CD4-positive, alpha-beta T cell (primary cell): ENCODE data around the gene MALAT1. TPM values are rescaled to one million over a fixed set of nuclear protein-coding genes. Genes with fewer than 3 reads are reported as not detected.

Source experiments
- ATAC-seq: fragments of 200-7000 bp; cut with Tn5 transposase; one replicate; pipeline ENCODE4 v1.10.0; 2022; ENCODE audit warnings: mild to moderate bottlenecking; ENCODE audit not compliant: poor library complexity
- CTCF ChIA-PET: fragments of 350-600 bp; sonication (Branson Sonifier 250); formaldehyde crosslinking; loops from one replicate; lab custom pipeline; 2021; ENCODE audit warnings: antibody characterized with exemption, inconsistent platforms; lab: Charles Lee
- POLR2A ChIA-PET: fragments of 350-600 bp; sonication (Branson Sonifier 250); formaldehyde crosslinking; loops from one replicate; lab custom pipeline; 2021; ENCODE audit warnings: antibody characterized with exemption, inconsistent platforms; lab: Charles Lee
- DNase-seq, 14 experiments: peaks; one replicate each; pipeline ENCODE4 v3.0.0-alpha.2; 2013 to 2020; ENCODE audit warnings: mixed read lengths in 2 of 14
- H3K27ac ChIP-seq, 2 donors: one replicate each; pipeline versions ENCODE4 v1.5.1 to v1.7.0; 2013; ENCODE audit warnings: low read length in 2 of 2, low read depth in 1 of 2, mild to moderate bottlenecking in 1 of 2
- H3K27me3 ChIP-seq, 2 experiments: 1 replicate in 1 of 2; 2 replicates in 1 of 2; pipeline versions ENCODE4 v1.6.1 to v1.7.0; 2013; ENCODE audit warnings: low read length in 2 of 2, control low read depth in 1 of 2, mild to moderate bottlenecking in 1 of 2, moderate library complexity in 1 of 2; ENCODE audit not compliant: insufficient read depth in 2 of 2, control insufficient read depth in 1 of 2
- H3K36me3 ChIP-seq: one replicate; pipeline ENCODE4 v1.6.1; 2013; ENCODE audit warnings: low read length, control low read depth; ENCODE audit not compliant: insufficient read depth
- H3K4me1 ChIP-seq: one replicate; pipeline ENCODE4 v1.6.1; 2013; ENCODE audit warnings: low read length, control low read depth; ENCODE audit not compliant: insufficient read depth
- H3K4me3 ChIP-seq: one replicate; pipeline ENCODE4 v1.5.1; 2013; ENCODE audit warnings: mild to moderate bottlenecking, low read length, moderate library complexity
- H3K9me3 ChIP-seq, 2 experiments: 1 replicate in 1 of 2; 2 replicates in 1 of 2; pipeline versions ENCODE4 v1.6.1 to v1.7.0; 2013; ENCODE audit warnings: low read length in 2 of 2, mild to moderate bottlenecking in 2 of 2, control low read depth in 1 of 2, moderate library complexity in 1 of 2; ENCODE audit not compliant: control insufficient read depth in 1 of 2, insufficient read depth in 1 of 2
- H3K27ac Mint-ChIP-seq: one replicate; pipeline ENCODE4 v1.8.0; 2020; ENCODE audit warnings: mixed read lengths
- H3K27me3 Mint-ChIP-seq: one replicate; pipeline ENCODE4 v1.8.0; 2021; ENCODE audit warnings: mixed read lengths
- H3K36me3 Mint-ChIP-seq: one replicate; pipeline ENCODE4 v1.8.0; 2021; ENCODE audit warnings: low read depth, mixed read lengths
- H3K4me1 Mint-ChIP-seq: one replicate; pipeline ENCODE4 v1.8.0; 2021; ENCODE audit warnings: low read depth, mixed read lengths
- H3K4me3 Mint-ChIP-seq: one replicate; pipeline ENCODE4 v1.8.0; 2020; ENCODE audit warnings: mild to moderate bottlenecking, mixed read lengths
- H3K9me3 Mint-ChIP-seq: one replicate; pipeline ENCODE4 v1.8.0; 2020; ENCODE audit warnings: mixed read lengths
- CTCF ChIP-seq: fragments of 200-600 bp; IDR thresholded peaks from one replicate; pipeline ENCODE4 v1.8.0; 2022; ENCODE audit warnings: antibody characterized with exemption, mild to moderate bottlenecking
- intact Hi-C, 2 experiments: fragments of 100-400 bp; cut with DNase I in 1 of 2; cut with micrococcal nuclease in 1 of 2; formaldehyde crosslinking; loops; one replicate each; pipeline versions ENCODE4 v1.15.1 to v1.9.0; 2023 to 2025; cut with DNase I, micrococcal nuclease
- total RNA-seq, 174 experiments: library from RNA in 2 of 174; stranded (reverse) in 2 of 174; gene quantifications; one replicate each; pipeline ENCODE4 v1.2.3 and lab custom pipeline; 2021 to 2026

MALAT1 gene
- total RNA-seq, 2 experiments from 2014 or later = 31,509 to 32,316 TPM

- Histone ChIP-seq H3K36me3 (peaks cover 25% of the 10 kb centered on the region), H3K4me1 (peaks cover 88% of the 10 kb centered on the region), H3K27me3 (no peaks in the 10 kb centered on the region), H3K27ac (no peak overlapping the region), H3K4me3 (no peak overlapping the region), H3K9me3 (no peaks in the 10 kb centered on the region)
- no peaks in the 10 kb centered on the region for H3K9me3 Mint-ChIP-seq
- peaks cover 54% of the 10 kb centered on the region for H3K36me3 Mint-ChIP-seq
- peak; percentile 37 for ATAC-seq
- ChIA-PET CTCF (interaction anchor here (0.5 to 2.4 kb wide), 10 partner anchors 11 to 127 kb away, joined by 3 to 35 read pairs (median 7); partner anchors contain the start of genes FAM89B and SCYL1), POLR2A (interaction anchor here (0.8 to 4.3 kb wide), 12 partner anchors 10 to 198 kb away, joined by 3 to 41 read pairs (median 5); partner anchors contain the start of genes EHBP1L1, FAM89B, MALAT1 and PCNX3)
- peak; percentile 78 for TF ChIP-seq CTCF
- H3K27ac Mint-ChIP-seq = peak overlapping the region; percentile 82
- intact Hi-C loops = loop anchor here (1.0 to 2.0 kb wide), 3 partner anchors 10 to 17 kb away; no protein-coding TSS in a partner anchor
- peaks cover 83% of the 10 kb centered on the region for H3K4me1 Mint-ChIP-seq
- DNase-seq = peak; percentile 49 to 83 (median 64)
- H3K4me3 Mint-ChIP-seq = peak overlapping the region; percentile 71
- H3K27me3 Mint-ChIP-seq = no peaks in the 10 kb centered on the region
These were observed 52.9 kb downstream of the MALAT1 start for GRCh38 chr11:65551572-65552387.

- peak overlapping the region in 1 of 2 donors; percentile 72 for H3K27ac ChIP-seq
- peaks cover 25% of the 10 kb centered on the region for H3K36me3 ChIP-seq
- Mint-ChIP-seq H3K36me3 (peaks cover 57% of the 10 kb centered on the region), H3K4me3 (peak overlapping the region; percentile 71), H3K27me3 (no peaks in the 10 kb centered on the region), H3K27ac (peak overlapping the region; percentile 82), H3K4me1 (peaks cover 84% of the 10 kb centered on the region), H3K9me3 (no peaks in the 10 kb centered on the region)
- H3K4me3 ChIP-seq = no peak overlapping the region
- DNase-seq (no peak), ATAC-seq (no peak)
- intact Hi-C loops = loop anchor here (1.0 to 2.0 kb wide), 3 partner anchors 11 to 16 kb away; no protein-coding TSS in a partner anchor
- no peaks in the 10 kb centered on the region for H3K9me3 ChIP-seq
- TF ChIP-seq CTCF = no peak
- POLR2A ChIA-PET = interaction anchor here (0.7 to 4.3 kb wide), 14 partner anchors 11 to 198 kb away, joined by 3 to 41 read pairs (median 4); partner anchors contain the start of genes EHBP1L1, FAM89B, MALAT1 and NEAT1
- CTCF ChIA-PET = interaction anchor here (0.5 to 2.4 kb wide), 10 partner anchors 10 to 128 kb away, joined by 3 to 35 read pairs (median 7); partner anchors contain the start of genes FAM89B and SCYL1
- no peaks in the 10 kb centered on the region for H3K27me3 ChIP-seq
- peaks cover 88% of the 10 kb centered on the region for H3K4me1 ChIP-seq
These were observed 53.6 kb downstream of the MALAT1 start for GRCh38 chr11:65552388-65552951.

GRCh38 chr11:65553301-65554001 is 54.6 kb downstream of the MALAT1 start:
- ATAC-seq = peak; percentile 84
- Mint-ChIP-seq H3K4me3 (peak overlapping the region; percentile 74), H3K36me3 (peaks cover 48% of the 10 kb centered on the region), H3K4me1 (peaks cover 74% of the 10 kb centered on the region), H3K9me3 (no peaks in the 10 kb centered on the region), H3K27me3 (no peaks in the 10 kb centered on the region), H3K27ac (peak overlapping the region; percentile 82)
- Histone ChIP-seq H3K27me3 (no peaks in the 10 kb centered on the region), H3K4me1 (peaks cover 79% of the 10 kb centered on the region), H3K36me3 (peaks cover 24% of the 10 kb centered on the region), H3K9me3 (no peaks in the 10 kb centered on the region), H3K27ac (peak overlapping the region in 1 of 2 donors; percentile 72), H3K4me3 (peak overlapping the region; percentile 30)
- TF ChIP-seq CTCF = no peak
- POLR2A ChIA-PET = interaction anchor here (0.7 to 4.3 kb wide), 11 partner anchors 12 to 774 kb away, joined by 3 to 41 read pairs (median 4); partner anchors contain the start of genes EHBP1L1, FAM89B, NEAT1 and PCNX3
- intact Hi-C loops = loop anchor here in 1 of 2 experiments (2.0 kb wide), 1 partner anchor 15 kb away; no protein-coding TSS in a partner anchor
- CTCF ChIA-PET = interaction anchor here (1.3 to 2.4 kb wide), 2 partner anchors 13 to 19 kb away, joined by 5 to 13 read pairs; partner anchors contain the start of gene FAM89B
- DNase-seq = peak; percentile 67 to 91 (median 81)
